Measurements from ENCODE around the gene PPM1N. TPM values are rescaled to one million over a fixed set of nuclear protein-coding genes. Genes with fewer than 3 reads are reported as not detected.

PPM1N gene
- total RNA-seq, 2 donors from 2014 or later = 3.2 to 3.5 TPM

DNA sequence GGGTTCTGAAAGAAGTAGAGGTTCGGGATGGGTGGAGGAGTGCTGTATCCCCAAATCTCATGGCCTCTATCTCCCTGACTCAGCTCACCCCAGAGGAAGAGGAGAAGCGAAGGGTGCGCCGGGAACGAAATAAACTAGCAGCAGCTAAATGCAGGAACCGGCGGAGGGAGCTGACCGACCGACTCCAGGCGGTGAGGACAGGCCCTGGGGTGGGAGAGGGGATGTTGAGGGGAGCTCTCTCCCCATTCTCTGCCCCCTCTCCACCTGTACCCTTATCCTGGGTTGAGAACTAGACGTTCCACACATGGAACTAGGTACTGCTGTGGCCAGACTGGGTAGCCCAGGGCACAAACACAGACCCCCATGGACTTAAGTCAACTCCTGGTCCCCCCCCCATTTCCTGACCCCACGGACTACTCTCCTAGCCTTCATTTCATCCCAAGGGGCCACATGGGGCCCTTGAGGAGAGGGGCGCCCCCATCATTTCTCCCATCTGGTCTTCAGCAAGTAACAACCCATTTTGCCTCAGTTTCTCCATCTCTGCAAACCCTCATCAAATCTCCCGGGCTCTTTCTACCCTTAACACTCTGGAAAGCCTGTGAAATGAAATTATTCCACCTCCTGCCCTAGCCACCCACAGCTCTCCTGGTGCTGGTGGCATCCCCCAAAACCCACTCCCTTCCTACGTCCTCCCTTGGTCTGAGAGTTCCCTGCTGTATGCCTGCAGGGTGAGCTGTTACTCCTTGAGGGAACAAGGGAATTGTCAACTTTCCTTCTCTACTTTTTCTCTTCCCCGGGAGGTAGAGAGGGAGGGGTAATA is 26.9 kb upstream of the PPM1N start:
- Mint-ChIP-seq H3K9me3 (no peaks in the 10 kb centered on the region), H3K4me3 (no peak overlapping the region), H3K36me3 (ENCODE audit: low read depth) (no peaks in the 10 kb centered on the region), H3K4me1 (peaks cover 12% of the 10 kb centered on the region), H3K27ac (no peak overlapping the region), H3K27me3 (ENCODE audit: insufficient read depth) (peaks cover 10% of the 10 kb centered on the region)
- Histone ChIP-seq H3K9me3 (ENCODE audit: control insufficient read depth, low read length) (no peaks in the 10 kb centered on the region), H3K27me3 (ENCODE audit: control insufficient read depth, insufficient read depth, low read length, poor library complexity, severe bottlenecking) (peaks cover 13% of the 10 kb centered on the region), H3K36me3 (ENCODE audit: control insufficient read depth, insufficient read depth, low read length) (no peaks in the 10 kb centered on the region), H3K4me3 (ENCODE audit: low read length) (no peak overlapping the region), H3K9ac (ENCODE audit: extremely low read depth, low read length, poor library complexity, severe bottlenecking) (no peak overlapping the region), H3K27ac (ENCODE audit: low read depth, low read length) (no peak overlapping the region), H3K4me1 (ENCODE audit: control insufficient read depth, insufficient read depth, low read length) (no peaks in the 10 kb centered on the region)
- TF ChIP-seq, protein P1, sequence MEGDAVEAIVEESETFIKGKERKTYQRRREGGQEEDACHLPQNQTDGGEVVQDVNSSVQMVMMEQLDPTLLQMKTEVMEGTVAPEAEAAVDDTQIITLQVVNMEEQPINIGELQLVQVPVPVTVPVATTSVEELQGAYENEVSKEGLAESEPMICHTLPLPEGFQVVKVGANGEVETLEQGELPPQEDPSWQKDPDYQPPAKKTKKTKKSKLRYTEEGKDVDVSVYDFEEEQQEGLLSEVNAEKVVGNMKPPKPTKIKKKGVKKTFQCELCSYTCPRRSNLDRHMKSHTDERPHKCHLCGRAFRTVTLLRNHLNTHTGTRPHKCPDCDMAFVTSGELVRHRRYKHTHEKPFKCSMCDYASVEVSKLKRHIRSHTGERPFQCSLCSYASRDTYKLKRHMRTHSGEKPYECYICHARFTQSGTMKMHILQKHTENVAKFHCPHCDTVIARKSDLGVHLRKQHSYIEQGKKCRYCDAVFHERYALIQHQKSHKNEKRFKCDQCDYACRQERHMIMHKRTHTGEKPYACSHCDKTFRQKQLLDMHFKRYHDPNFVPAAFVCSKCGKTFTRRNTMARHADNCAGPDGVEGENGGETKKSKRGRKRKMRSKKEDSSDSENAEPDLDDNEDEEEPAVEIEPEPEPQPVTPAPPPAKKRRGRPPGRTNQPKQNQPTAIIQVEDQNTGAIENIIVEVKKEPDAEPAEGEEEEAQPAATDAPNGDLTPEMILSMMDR (conservative IDR thresholded peaks at IDR 0.05) = no peak
- WGBS, 2 experiments (ENCODE audit: insufficient coverage in 1 of 2, insufficient read length in 1 of 2) = 68 to 88% methylated on average over 3 to 13 of the region's 16 CpGs
- no peak for DNase-seq

- peak overlapping the region; percentile 4 for H3K4me3 ChIP-seq (ENCODE audit: low read length)
These were observed 26.2 kb upstream of the PPM1N start for GRCh38 chr19:45471931-45472562.

GRCh38 chr19:45472563-45473366 is 25.5 kb upstream of the PPM1N start:
- H3K9ac ChIP-seq (ENCODE audit: extremely low read depth, low read length, poor library complexity, severe bottlenecking) = no peak overlapping the region
- Mint-ChIP-seq H3K27ac (peak overlapping the region; percentile 68), H3K9me3 (no peaks in the 10 kb centered on the region)

More at GRCh38 chr19:45471931-45472562, 26.2 kb upstream of the PPM1N start:
- Mint-ChIP-seq H3K27me3 (ENCODE audit: insufficient read depth) (peaks cover 10% of the 10 kb centered on the region), H3K4me3 (peak overlapping the region; percentile 60), H3K4me1 (peaks cover 12% of the 10 kb centered on the region), H3K9me3 (no peaks in the 10 kb centered on the region), H3K36me3 (ENCODE audit: low read depth) (no peaks in the 10 kb centered on the region), H3K27ac (peak overlapping the region; percentile 68)
- WGBS, 2 experiments (ENCODE audit: insufficient coverage in 1 of 2, insufficient read length in 1 of 2) = 81% methylated on average over 7 of the region's 7 CpGs; no CpG with 5 or more reads in 1 of the 2 experiments
- no peak overlapping the region for H3K9ac ChIP-seq (ENCODE audit: extremely low read depth, low read length, poor library complexity, severe bottlenecking)
- H3K27ac ChIP-seq (ENCODE audit: low read depth, low read length) = no peak overlapping the region
- H3K27me3 ChIP-seq (ENCODE audit: control insufficient read depth, insufficient read depth, low read length, poor library complexity, severe bottlenecking) = peaks cover 13% of the 10 kb centered on the region
- no peaks in the 10 kb centered on the region for H3K36me3 ChIP-seq (ENCODE audit: control insufficient read depth, insufficient read depth, low read length)
- H3K9me3 ChIP-seq (ENCODE audit: control insufficient read depth, low read length) = no peaks in the 10 kb centered on the region
- no peaks in the 10 kb centered on the region for H3K4me1 ChIP-seq (ENCODE audit: control insufficient read depth, insufficient read depth, low read length)
- DNase-seq = no peak
- TF ChIP-seq, protein P1 (conservative IDR thresholded peaks at IDR 0.05) = no peak

More at GRCh38 chr19:45472563-45473366, 25.5 kb upstream of the PPM1N start:
- 43 to 47% methylated on average over 15 to 39 of the region's 44 CpGs for WGBS, 2 experiments (ENCODE audit: insufficient coverage in 1 of 2, insufficient read length in 1 of 2)
- no peaks in the 10 kb centered on the region for H3K9me3 ChIP-seq (ENCODE audit: control insufficient read depth, low read length)
- H3K27ac ChIP-seq (ENCODE audit: low read depth, low read length) = no peak overlapping the region
- H3K4me3 ChIP-seq (ENCODE audit: low read length) = peak overlapping the region; percentile 4
- no peaks in the 10 kb centered on the region for H3K36me3 ChIP-seq (ENCODE audit: control insufficient read depth, insufficient read depth, low read length)
- peak overlapping the region; percentile 60 for H3K4me3 Mint-ChIP-seq
- DNase-seq = peak; percentile 67
- peaks cover 12% of the 10 kb centered on the region for H3K4me1 Mint-ChIP-seq
- TF ChIP-seq, protein P1 (conservative IDR thresholded peaks at IDR 0.05) = no peak
- H3K27me3 ChIP-seq (ENCODE audit: control insufficient read depth, insufficient read depth, low read length, poor library complexity, severe bottlenecking) = peaks cover 13% of the 10 kb centered on the region
- no peaks in the 10 kb centered on the region for H3K4me1 ChIP-seq (ENCODE audit: control insufficient read depth, insufficient read depth, low read length)
- no peaks in the 10 kb centered on the region for H3K36me3 Mint-ChIP-seq (ENCODE audit: low read depth)
- peaks cover 10% of the 10 kb centered on the region for H3K27me3 Mint-ChIP-seq (ENCODE audit: insufficient read depth)

All from endodermal cell (in vitro differentiated cells).